Middle frontal gyrus (tissue), 1 donor: ENCODE measurements around the gene ISYNA1.
A peak's percentile ranks its signal among the peaks of the same experiment; 100 is the strongest.

ENCODE experiments used
- DNase-seq: peaks from one replicate; pipeline ENCODE4 v3.0.0-alpha.2; 2015; ENCODE audit warnings: low spot score; ENCODE audit errors: extremely low spot score

Gene ISYNA1

DNA sequence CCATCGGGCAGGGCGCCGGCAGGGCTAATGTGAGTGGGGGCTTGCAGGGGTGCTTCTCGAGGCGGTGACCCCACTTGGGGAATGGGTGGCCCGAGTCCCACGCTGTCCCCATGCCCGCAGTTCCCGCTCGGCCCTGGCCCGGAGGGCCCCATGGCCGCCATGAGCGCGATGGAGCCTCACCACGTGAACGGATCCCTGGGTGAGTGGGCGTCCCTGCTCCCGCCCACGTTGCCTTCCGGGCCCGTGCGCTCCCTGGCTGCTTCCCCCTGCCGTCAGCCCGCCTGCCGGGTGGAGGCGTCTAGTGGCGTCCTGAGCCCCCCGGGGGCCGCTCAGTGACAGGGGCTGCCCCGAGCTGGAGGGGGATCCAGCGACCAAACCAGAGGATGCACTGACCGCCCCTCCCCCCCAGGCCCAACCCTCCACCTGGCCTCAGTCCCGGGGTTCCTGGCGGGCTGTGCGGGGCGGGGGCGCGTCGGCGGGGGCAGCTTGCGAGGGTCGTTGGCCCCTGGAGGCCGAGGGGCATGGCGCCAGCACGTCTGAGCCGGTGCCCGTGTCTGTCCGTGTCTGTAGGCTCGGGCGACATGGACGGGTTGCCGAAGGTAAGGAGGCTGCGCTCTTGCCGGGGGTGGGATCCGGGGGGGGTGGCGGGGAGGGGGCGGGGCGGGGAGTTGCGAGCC is 4.8 kb downstream of the ISYNA1 start:
- DNase-seq, result no peak

DNA sequence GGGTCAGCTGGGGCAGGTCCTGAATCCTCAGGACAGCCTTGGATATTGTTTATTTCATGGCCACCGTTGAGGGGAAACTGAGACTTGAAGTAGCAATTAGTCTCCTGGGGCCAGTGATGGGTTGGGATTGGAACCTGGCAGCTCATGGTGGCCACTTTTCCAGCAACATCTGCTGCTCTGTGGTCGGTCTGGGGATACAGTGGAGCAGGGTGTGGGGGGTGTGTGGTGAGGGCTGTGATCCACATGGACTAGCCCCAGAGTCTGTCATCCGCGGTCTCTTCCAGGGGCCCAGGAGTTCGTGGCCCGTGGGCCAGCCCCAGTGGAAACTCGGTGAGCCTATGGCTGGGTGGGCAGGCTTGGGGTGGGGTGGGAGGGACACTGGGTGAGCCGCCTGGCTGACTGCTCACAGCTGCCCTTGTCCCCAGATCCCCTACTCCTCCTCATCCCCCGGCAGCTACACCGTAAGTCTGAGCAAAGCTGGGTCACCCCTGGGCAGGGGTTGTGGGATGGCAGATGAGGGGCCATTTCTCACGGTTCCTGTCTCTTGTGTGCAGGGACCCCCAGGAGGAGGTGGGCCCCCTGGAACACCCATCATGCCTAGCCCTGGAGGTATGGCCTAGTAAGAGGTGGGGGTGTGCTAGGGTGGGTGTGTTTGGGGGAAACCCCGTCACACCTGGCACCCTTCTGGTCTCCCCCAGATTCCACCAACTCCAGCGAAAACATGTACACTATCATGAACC is 5.5 kb downstream of the ISYNA1 start:
- DNase-seq, result no peak

DNA sequence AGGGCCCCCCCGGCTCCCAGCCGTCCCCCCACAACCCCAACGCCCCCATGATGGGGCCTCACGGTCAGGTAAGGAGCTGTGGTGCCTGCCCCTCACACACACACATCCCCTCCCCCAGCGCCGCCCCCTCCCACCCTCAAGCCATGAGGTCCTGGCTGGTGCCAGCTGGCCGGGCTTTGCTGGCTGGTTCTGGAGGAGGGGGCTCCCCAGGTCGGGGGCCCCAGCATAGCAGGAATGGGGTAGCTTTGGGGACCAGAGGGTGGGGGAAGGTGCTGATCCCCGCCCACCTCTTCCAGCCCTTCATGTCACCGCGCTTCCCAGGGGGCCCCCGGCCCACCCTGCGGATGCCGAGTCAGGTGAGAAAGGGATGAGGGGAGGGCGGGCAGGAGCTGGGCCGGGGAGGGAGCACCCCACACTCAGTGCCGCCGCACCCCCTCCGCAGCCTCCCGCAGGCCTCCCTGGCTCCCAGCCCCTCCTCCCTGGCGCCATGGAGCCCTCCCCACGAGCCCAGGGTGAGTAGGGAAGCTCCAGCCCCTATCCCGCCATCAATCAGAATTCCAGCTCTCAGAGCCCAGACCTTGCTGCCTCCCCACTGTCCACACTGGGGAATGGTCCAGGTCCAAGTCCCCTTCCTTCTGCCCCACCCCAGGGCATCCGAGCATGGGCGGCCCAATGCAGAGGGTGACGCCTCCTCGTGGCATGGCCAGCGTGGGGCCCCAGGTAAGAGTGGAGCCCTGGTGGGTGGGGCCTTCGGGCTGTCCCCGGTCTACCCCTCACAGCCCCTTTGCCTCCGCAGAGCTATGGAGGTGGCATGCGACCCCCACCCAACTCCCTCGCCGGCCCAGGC is 6.4 kb downstream of the ISYNA1 start:
- no peak for DNase-seq

DNA sequence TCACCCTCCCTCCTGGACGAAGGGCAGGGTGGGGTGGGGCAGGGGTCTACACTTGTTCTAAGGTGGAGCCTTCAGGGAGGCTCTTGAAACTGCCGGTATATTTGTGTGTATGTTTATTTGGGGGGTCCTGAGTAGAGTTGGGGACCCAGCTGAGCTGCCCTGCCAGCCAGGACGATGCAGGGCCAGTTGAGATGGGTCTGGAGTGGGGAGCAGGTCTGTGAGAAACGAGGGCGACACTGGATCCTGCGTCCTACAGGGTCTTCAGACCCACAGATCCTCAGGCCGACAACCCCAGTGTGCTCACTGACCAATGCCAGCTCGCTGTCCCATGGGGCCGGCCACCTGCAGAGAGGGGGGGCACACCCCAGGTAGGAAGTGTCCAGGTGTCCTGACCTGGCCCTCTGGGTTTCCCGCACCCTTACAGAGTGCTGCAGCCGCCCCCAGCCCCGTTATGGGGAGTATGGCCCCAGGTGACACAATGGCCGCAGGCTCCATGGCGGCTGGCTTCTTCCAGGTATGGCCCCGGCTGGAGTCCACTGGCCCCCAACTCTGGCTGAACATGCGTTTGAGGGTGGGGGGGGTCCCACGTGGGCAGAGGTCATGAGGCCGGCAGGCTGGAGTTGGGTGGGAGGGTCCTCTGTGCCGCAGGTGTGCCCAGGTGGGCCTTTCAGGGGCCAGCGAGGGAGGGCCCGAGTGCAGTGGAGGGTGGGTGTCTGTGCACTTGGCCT is 7.4 kb downstream of the ISYNA1 start:
- DNase-seq, result no peak

DNA sequence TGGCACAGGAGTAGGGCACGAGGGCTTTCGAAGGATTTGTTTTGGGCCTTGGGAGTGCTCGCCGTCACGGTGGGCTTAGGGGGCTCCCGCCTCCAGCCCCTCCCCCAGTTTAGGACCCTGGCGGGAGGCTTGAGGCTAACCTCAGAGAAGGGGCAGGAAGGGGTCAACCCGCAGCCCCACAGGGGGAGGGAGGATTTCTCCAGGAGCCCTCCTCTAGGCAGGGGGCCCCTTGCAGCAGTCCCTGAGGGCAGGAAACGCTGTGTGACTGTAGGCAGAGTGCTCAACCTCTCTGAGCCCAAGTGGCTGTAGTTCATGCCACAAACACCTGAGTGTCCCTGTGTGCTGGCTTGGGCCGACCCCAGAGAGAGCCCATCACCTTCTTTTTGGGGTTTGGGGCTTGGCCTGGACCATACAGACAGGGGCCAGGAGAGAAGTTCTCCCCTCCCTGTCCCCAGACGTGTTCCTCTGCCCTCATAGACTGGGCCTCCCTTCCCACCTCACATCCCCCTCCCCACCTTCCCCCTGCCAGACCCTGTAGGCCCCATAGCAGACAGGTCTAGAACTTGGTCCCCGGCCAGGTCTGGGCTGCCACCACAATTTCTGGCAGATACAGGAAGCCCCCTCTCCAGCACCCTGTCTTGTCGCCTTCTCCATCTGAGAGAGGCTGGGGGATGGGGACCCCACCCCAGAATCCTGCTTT is 8.1 kb downstream of the ISYNA1 start:
- DNase-seq, result no peak

DNA sequence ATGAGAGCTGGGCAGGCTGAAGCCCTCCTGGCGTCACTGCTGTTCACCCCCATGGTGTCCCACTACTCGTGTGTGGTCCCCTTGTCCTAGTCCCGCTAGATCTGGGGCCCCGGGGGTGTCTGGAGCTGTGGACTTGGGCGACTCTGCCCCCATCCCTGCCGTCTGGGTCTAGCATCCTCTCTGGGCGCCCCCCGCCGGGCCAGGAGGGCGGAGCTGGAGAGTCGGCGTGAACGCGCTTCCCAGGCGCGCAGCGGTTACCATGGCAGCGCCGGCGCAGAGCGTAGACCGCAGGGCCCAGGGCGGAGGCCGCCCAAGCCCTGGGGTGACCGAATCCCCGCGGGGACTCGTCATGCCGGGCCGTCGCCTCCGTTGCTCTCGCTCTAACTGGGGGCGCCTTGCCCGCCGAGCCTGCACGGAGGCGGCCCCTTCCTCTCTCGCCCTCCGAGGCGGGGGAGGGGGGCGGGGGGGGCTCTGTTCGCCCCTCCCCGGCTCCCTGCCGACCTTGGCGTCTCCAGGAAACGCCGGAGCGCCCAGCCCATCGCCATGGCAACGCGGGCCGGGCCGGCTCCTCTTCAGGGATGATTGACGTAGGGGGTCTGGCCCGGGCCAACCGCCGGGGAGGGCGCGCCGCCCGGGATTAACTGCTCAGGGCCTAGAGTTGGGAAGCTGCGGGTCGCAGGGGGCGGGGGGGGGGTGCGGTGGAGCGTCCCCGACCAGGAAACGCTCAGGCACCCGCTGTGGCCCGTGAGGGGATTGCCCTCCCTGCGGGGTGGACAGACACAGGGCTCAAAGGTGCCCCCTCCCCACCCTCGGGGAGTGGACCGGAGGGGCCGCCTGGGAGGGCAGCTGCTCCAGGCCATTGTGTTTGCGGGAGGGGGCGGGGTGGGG is 8.9 kb downstream of the ISYNA1 start:
- peak; percentile 72 for DNase-seq

DNA sequence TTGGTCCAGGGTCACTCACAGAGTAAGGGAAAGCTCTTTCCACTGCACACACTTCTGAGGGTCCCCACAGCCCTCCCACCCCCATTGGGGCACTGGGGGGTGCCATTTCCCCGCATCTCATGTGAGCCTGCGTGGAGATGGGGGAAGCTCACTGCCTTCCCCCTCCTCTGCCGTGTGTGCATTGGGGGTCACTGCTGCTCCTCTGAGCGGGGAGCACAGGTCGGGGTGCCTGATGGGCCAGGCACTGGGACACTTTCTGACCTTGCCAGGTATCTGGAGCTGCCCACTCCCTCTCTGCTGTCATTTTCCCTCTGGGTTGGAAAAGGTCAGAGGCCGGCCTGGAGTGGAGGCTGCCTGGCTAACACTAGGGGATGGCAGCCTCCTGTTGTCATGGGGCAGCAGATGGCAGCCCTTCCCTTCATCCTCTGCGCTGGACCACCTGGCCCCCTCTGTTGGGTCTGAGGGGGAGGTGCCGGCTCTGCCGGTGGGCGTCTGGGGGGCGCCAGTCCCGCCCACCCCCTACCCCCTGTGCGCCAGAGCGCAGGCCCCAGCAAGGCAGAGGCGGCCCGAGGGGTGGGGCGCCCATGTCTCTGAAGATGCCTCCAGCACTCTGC is 9.7 kb downstream of the ISYNA1 start:
- DNase-seq, result no peak

DNA sequence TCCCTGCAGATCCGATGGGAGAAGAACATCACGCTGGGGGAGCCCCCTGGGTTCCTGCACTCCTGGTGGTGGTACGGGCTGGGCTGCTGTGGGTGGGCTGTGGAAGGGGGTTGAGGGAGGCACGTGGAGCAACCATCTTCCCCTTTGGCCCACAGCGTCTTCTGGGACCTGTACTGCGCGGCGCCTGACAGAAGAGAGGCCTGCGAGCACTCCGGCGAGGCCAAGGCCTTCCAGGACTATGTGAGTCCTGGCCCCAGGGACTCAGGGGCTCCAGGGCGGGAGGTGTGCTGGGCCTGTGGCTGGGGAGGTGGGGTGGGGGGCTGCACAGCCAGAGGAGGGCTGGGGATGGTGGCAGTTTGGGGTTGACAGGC is 10.2 kb downstream of the ISYNA1 start:
- no peak for DNase-seq

DNA sequence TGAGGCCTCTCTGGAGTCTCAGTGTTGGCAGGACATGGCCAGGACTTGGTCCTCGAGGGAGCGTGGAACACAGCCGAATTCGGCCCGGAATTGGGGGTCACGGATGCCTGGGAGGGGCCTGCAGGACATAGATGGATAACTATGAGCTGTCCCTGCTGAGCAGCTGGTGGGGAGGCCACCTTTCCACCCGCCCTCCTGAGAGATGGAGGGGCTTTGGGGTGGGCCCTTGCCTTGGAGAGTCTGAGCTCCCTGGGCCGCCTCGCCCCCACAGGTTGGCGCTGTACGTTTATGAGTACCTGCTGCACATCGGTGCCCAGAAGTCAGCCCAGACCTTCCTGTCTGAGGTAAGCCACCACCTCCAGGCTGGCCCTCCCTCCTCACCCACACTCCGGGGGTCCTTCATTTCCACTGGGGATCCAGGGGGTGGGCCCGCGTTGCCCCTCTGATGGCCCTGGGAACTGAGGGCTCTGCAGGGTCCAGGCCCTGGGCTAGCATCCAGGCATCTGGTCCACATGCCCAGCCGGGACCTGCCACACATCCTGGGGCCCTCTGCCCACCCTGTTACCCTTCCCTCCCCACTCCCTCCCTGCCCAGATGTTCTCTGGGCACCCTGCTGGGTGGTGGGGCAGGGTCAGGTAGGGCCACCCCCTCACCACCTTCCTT is 10.7 kb downstream of the ISYNA1 start:
- DNase-seq, result no peak

DNA sequence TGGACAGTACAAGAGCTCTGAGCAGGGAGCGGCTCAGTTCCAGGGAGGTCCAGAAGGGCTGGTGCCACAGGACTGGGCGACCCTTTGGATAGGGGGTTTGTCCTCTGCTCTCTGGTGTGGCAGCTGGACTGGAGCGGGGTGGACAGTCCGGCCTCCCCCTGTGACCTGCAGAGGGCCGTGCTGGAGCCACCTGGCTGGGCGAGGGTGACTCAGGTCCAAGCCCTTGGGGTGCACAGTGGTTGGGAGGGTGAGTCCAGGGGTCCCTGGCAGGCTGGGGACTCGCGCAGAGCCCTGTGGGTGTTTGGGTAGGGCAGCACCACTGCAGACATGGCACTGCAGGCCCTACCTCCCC is 11.5 kb downstream of the ISYNA1 start:
- no peak for DNase-seq

DNA sequence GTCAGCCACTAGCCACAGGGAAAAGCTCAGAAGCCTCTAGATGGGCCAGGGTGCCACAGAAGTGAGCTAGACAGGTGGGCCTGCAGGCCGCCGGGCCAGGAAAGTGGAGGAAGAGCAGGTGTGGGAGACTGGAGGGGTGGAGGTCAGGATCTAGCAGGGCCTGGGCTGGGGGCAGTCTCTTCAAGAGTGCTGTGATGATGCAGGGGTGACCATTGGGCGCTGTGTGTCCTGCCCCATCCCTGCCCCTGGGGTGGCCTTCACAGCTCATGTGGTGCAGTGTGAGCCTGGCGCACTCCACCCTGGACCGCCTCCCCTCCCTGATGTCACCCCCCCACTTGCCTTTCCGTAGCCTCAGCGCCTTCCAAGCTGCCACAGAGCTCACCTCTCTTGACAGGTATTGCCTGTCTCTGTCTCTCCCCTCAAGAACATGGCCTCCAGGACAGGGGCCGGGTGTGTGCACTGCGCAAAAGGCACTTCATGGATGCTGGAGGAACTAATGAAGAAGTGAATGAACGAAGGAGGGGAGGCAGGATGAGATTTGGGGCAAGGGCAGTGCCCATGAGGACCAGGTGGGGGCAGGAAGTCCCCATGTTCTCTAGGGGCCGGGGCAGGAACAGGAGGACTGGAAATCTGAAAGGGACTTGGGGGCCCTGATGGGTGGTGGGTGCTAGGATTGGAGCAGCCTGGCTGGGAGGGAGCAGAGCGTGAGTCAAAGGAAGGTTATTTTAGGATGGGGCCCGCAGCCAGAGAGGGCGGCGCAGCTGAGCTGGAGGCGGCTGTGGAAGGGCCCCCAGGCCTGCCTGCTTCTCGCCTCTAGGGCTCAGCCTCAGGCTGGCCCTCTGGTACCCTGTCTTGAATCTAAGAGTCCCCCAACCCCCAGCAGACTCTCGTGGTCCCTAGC is 12.2 kb downstream of the ISYNA1 start:
- DNase-seq, result no peak

DNA sequence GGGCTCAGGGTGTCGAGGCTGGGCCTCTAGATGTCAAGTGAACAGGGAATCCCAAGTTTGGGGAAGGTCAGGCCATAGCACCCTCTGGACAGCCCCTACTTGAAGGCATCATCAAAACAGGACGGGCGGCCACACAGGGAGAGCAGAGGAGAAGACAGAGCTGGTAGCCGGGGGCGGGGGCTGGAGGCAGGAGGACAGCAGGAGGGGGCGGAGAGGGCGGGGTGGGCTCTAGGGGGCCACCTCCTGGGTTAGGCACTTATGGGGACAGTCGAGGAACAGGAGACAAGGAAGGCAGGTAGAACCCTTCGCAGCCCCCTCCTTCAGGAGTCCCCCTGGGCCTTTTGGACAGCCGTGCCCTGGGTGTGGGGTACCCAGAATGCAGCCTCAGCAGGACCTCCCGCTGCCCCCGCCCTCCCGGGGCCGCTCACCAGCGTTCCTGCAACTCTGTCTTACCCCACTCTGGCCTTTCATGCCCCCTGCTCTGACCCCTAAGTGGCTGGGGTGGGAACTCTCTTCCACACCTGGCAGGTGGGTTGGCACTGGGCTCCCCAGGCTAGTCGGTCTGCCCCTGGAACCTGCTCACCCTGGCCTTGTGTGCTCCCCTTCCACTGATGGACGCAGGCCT is 12.9 kb downstream of the ISYNA1 start:
- DNase-seq, result no peak

DNA sequence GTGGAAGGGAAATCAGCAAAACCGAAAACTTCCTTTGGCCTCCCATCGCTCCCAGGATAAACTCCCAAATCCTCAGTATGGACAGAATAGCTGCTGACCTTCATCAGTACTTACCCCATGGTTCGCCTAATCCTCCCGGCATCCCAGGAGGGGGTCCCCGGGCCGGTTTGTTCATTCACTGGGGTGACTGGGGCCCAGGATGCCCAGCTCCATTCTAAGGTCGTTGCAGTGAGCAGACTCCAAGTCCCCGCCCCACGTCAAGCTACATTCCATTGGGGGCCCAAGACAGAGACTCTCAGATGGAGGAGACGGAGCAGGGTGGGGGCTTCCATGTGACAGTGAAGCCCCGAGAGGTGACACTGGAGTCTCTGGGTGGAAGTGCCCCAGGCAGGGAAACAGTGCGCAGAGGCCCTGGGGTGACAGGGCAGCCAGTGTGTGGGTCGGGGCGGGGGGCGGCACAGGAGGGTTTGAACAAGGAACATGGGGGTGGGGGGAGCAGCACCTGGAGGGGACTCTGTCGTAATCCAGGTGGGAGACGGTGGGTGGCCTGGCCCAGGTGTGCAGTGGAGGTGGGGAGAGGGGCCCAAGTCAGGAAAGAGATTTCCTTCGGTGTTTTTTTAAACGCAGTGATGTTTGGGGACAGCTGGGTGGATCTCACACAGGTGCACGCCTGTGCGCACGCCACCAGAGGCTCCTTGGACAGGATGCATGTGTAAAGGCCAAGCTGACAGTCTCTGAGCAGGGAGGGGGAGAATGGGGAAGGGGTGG is 13.6 kb downstream of the ISYNA1 start:
- no peak for DNase-seq

DNA sequence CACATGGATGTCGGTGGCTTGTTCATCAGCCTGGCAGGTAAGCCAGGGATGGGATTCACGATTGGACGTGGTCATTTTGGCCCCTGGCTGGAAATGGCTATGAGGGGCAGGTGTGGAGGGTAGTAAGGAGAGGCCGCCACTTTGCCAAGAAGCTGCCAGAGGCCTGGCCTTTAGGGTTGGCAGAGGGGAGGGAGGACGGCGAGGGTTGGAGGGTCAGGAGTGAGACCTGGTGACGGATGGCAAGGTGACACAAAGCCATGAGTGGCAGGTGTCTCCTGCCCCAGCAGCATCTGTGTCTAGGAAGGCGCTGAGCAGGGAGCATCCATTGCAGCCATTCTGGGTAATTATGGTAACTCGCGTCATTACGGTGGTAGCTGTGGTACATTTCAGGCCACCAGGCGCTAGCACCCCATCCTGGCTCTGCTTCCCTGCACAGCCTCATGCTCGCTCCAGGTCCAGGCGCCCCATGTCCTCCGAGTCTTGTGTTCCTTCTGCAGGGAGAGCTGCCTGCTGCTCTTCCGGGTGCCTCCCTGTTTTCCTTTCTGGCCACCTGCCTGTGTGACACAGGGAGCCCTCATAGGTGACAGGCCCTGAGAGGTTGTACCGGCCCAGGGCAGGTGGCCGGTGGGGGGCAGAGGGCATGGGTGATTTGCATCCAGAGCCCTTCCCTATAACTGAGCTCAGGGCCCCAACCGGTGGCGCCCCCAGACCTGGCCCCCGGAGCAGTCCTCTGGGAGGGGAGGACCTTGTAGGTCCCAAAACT is 14.5 kb downstream of the ISYNA1 start:
- no peak for DNase-seq

DNA sequence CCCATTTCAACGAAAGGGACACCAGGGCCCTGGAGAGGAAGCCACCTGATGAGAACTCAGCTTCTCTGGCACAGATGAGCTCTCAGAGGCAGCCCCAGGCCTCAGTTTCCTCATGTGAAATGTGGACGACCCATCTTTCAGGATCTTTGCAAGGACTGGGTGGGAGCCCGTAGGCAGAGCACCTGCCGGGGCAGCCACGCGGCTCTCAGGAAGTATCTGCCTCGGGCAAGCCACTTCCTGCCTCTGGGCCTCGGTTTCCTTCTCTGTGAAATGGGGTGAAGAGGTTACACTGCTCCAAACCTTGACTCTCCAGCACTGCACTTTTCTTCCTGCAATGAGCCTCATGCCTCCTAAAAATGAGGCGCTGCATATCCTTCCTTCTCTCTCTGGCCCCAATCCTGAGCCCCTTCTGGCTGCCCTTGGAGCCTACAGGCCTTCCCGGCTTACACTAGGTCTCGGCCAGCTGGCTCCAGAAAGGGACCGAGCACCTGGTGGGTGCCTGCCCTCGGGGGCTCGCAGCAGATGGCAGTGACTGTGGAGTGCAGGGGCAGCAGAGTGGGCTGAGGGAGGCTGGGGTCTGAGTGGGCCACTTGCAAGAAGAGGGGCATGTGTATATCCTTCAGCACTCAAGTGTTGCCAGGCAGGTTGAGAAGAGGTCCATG is 15.3 kb downstream of the ISYNA1 start:
- no peak for DNase-seq
